ENCODE data around the gene METTL26. TPM values are rescaled to one million over a fixed set of nuclear protein-coding genes. Genes with fewer than 3 reads are reported as not detected.

Gene METTL26
- total RNA-seq, 1 donor from 2014 or later = 68.1 TPM

- no peak for DNase-seq (ENCODE audit: low spot score)
- H3K9me3 Mint-ChIP-seq (ENCODE audit: low read depth) = no peaks in the 10 kb centered on the region
- TF ChIP-seq, protein P1, sequence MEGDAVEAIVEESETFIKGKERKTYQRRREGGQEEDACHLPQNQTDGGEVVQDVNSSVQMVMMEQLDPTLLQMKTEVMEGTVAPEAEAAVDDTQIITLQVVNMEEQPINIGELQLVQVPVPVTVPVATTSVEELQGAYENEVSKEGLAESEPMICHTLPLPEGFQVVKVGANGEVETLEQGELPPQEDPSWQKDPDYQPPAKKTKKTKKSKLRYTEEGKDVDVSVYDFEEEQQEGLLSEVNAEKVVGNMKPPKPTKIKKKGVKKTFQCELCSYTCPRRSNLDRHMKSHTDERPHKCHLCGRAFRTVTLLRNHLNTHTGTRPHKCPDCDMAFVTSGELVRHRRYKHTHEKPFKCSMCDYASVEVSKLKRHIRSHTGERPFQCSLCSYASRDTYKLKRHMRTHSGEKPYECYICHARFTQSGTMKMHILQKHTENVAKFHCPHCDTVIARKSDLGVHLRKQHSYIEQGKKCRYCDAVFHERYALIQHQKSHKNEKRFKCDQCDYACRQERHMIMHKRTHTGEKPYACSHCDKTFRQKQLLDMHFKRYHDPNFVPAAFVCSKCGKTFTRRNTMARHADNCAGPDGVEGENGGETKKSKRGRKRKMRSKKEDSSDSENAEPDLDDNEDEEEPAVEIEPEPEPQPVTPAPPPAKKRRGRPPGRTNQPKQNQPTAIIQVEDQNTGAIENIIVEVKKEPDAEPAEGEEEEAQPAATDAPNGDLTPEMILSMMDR (IDR thresholded peaks at IDR 0.05) = no peak
- H3K27ac Mint-ChIP-seq (ENCODE audit: unreplicated experiment) = peak within 1 kb of the TSS; percentile 94
- peaks cover 8% of the 10 kb centered on the region for H3K36me3 Mint-ChIP-seq (ENCODE audit: low read depth)
- peak within 1 kb of the TSS; percentile 76 for H3K4me3 Mint-ChIP-seq (ENCODE audit: unreplicated experiment)
- no peaks in the 10 kb centered on the region for H3K27me3 Mint-ChIP-seq (ENCODE audit: low read depth)
- peaks cover 37% of the 10 kb centered on the region for H3K4me1 Mint-ChIP-seq (ENCODE audit: low read depth)
These were observed 43.9 kb upstream of the METTL26 start, which contains the start of gene STUB1 for GRCh38 chr16:679814-680624. TSS of gene STUB1 (plus strand) at chr16:680410. CDS start at chr16:680526, 116 bp downstream.

DNA sequence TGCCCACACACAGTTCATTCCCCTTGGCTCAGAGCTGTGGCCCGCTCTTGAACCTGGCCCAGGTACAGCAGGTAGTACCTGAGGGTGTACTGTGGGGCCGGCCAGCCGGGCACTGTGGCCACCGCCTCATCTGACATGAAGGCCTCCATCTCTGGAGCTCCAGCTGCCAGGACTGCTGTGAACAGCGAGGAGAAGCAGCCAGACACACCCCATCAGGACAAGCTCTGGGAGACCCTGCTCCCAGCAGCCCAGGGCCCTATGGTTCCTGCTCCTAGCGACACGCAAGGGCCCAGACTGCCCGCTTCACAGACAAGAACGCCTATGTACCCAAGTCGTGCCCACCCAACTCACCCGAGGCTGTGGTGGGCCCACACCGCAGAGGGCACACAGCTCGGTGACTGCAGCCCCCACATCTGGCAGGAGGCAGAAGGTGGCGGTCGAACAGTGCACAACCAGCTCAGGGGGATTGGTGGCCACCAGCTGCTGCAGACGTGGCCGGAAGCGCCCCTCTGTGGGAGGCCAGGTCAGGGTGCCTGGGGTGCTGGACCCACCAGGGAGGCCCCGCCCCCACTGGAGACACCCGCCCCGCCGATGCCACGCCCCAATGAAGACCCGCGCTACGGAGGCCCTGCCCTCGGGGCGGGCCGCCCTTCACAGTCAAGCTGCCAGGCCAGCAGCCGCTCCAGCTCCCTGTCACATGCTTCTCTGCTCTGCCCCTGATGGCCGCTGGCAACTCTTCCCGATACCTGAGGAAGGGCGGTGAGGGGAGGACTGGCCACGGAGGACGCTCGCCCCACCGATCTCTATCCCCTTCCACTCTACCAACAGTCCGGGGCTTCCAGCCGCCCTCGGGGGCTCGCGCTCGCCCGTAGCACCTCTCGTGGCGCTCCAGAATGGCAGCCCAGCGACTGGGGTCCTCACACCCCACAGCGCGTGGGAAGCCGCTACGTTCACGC lies 43.0 kb upstream of the METTL26 start:
- Mint-ChIP-seq H3K27me3 (ENCODE audit: low read depth) (no peaks in the 10 kb centered on the region), H3K4me1 (ENCODE audit: low read depth) (peaks cover 41% of the 10 kb centered on the region), H3K36me3 (ENCODE audit: low read depth) (peaks cover 8% of the 10 kb centered on the region), H3K27ac (ENCODE audit: unreplicated experiment) (peak overlapping the region; percentile 93), H3K4me3 (ENCODE audit: unreplicated experiment) (peak overlapping the region; percentile 76), H3K9me3 (ENCODE audit: low read depth) (no peaks in the 10 kb centered on the region)
- TF ChIP-seq, protein P1 (IDR thresholded peaks at IDR 0.05) = no peak
- no peak for DNase-seq (ENCODE audit: low spot score)

GRCh38 chr16:678209-678857 lies 42.2 kb upstream of the METTL26 start:
- Mint-ChIP-seq H3K27ac (ENCODE audit: unreplicated experiment) (no peak overlapping the region), H3K4me3 (ENCODE audit: unreplicated experiment) (no peak overlapping the region), H3K4me1 (ENCODE audit: low read depth) (peaks cover 38% of the 10 kb centered on the region), H3K9me3 (ENCODE audit: low read depth) (no peaks in the 10 kb centered on the region), H3K36me3 (ENCODE audit: low read depth) (peaks cover 8% of the 10 kb centered on the region), H3K27me3 (ENCODE audit: low read depth) (no peaks in the 10 kb centered on the region)
- TF ChIP-seq, protein P1 (IDR thresholded peaks at IDR 0.05) = no peak
- DNase-seq (ENCODE audit: low spot score) = no peak

DNA sequence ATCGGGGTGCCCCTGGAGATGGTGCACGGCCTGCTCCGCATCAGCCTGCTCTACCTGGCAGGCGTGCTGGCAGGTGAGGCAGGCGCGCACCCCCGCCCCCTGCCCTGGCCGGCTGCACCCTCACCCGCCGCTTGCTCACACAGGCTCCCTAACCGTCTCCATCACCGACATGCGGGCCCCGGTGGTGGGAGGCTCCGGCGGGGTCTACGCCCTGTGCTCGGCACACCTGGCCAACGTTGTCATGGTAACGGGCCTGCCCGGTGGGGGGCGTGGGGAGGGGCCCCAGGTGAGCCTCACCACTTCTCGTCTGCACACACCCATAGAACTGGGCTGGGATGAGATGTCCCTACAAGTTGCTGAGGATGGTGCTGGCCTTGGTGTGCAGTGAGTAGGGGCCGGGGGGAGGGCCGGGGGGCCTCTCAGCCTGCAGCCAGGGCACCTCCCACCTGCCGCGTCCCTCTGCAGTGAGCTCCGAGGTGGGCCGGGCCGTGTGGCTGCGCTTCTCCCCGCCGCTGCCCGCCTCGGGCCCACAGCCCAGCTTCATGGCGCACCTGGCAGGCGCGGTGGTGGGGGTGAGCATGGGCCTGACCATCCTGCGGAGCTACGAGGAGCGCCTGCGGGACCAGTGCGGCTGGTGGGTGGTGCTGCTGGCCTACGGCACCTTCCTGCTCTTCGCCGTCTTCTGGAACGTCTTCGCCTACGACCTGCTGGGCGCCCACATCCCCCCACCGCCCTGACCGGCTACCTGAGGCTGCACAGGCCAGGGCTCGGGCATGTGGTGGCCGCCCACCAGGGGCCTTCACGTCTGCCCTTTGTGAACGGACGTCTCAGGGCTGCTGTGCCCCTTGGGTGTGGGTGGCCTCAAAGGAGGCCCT lies 41.4 kb upstream of the METTL26 start:
- Mint-ChIP-seq H3K27me3 (ENCODE audit: low read depth) (no peaks in the 10 kb centered on the region), H3K4me3 (ENCODE audit: unreplicated experiment) (no peak overlapping the region), H3K36me3 (ENCODE audit: low read depth) (peaks cover 10% of the 10 kb centered on the region), H3K9me3 (ENCODE audit: low read depth) (no peaks in the 10 kb centered on the region), H3K27ac (ENCODE audit: unreplicated experiment) (no peak overlapping the region), H3K4me1 (ENCODE audit: low read depth) (peaks cover 30% of the 10 kb centered on the region)
- TF ChIP-seq, protein P1 (IDR thresholded peaks at IDR 0.05) = no peak
- no peak for DNase-seq (ENCODE audit: low spot score)

All from chondrocyte (in vitro differentiated cells).